ENCODE data around the gene LMF1. TPM values are rescaled to one million over a fixed set of nuclear protein-coding genes. Genes with fewer than 3 reads are reported as not detected.

LMF1 gene
- total and polyA plus RNA-seq, 2 of the 13 experiments (the other 11 are each of a cell fraction or from before 2014, with no cell fraction given): 6.8 to 8.5 TPM

- FAIRE-seq: no peak
- CTCF ChIA-PET (ENCODE audit: low intra/inter-chr PET ratio, low total read pairs): no interaction called here
- H3K9ac ChIP-seq (ENCODE audit: insufficient read depth, low read depth, low read length): no peak overlapping the region
- H3K27me3 ChIP-seq (ENCODE audit: control insufficient read depth in 1 of 2, insufficient read depth in 2 of 2, low read length in 2 of 2): peaks cover 19 to 86% of the 10 kb centered on the region in 2 experiments
- no peak overlapping the region for H3K4me2 ChIP-seq (ENCODE audit: low read depth, low read length)
- intact Hi-C loops (cut with micrococcal nuclease; ENCODE audit: unreplicated experiment): no loop called here
- no peaks in the 10 kb centered on the region for H3K4me1 ChIP-seq (ENCODE audit: insufficient read depth, low read length)
- ATAC-seq: no peak
- no peak overlapping the region for H3K4me3 ChIP-seq (replicated peaks in 1 of 3; ENCODE audit: insufficient read depth in 1 of 3, low read depth in 2 of 3, low read length in 3 of 3)
- H2AFZ ChIP-seq (ENCODE audit: low read length): no peak overlapping the region
- DNase-seq (ENCODE audit: low spot score): no peak
- in situ Hi-C loops (cut with HindIII; ENCODE audit: extremely low pct_ligation_motif_present, low pct_unique_long_range_greater_than_20kb): no loop called here
- POLR2A ChIA-PET: interaction anchor here (3.6 kb wide), 1 partner anchor 11 kb away, joined by 38 read pairs; the partner anchor contains the start of gene LMF1
- H4K20me1 ChIP-seq (ENCODE audit: insufficient read depth, low read length): no peaks in the 10 kb centered on the region
- no peaks in the 10 kb centered on the region for H3K9me3 ChIP-seq (ENCODE audit: low read length)
- 32% methylated on average over 33 of the region's 59 CpGs for WGBS (ENCODE audit: low lambda C conversion rate)
- no peaks in the 10 kb centered on the region for H3K79me2 ChIP-seq (ENCODE audit: insufficient read depth, low read length)
- no peaks in the 10 kb centered on the region for H3K36me3 ChIP-seq (replicated peaks in 1 of 2; ENCODE audit: control insufficient read depth in 1 of 2, insufficient read depth in 2 of 2, low read length in 2 of 2)
- H3K27ac ChIP-seq (ENCODE audit: extremely low read length, insufficient read depth, low read length): no peak overlapping the region
- no TSS peak for BruUV-seq (replicated peaks)
- TF ChIP-seq MTF2 (CRISPR knock-in tag; IDR thresholded peaks at IDR 0.05; ENCODE audit: borderline replicate concordance): peak; percentile 28; the same call in 1 of the 2 replicates
- TF ChIP-seq ZNF367 (CRISPR knock-in tag; IDR thresholded peaks at IDR 0.05; ENCODE audit: borderline replicate concordance): no peak
- TF ChIP-seq, protein P1, sequence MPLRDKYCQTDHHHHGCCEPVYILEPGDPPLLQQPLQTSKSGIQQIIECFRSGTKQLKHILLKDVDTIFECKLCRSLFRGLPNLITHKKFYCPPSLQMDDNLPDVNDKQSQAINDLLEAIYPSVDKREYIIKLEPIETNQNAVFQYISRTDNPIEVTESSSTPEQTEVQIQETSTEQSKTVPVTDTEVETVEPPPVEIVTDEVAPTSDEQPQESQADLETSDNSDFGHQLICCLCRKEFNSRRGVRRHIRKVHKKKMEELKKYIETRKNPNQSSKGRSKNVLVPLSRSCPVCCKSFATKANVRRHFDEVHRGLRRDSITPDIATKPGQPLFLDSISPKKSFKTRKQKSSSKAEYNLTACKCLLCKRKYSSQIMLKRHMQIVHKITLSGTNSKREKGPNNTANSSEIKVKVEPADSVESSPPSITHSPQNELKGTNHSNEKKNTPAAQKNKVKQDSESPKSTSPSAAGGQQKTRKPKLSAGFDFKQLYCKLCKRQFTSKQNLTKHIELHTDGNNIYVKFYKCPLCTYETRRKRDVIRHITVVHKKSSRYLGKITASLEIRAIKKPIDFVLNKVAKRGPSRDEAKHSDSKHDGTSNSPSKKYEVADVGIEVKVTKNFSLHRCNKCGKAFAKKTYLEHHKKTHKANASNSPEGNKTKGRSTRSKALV (CRISPR knock-in tag; IDR thresholded peaks at IDR 0.05): peak; percentile 81
- TF ChIP-seq ZNF670 (CRISPR knock-in tag; IDR thresholded peaks at IDR 0.05; ENCODE audit: borderline replicate concordance): no peak
- TF ChIP-seq CCAR2 (optimal IDR thresholded peaks at IDR 0.05; ENCODE audit: low read depth, low read length): no peak
- TF ChIP-seq MZF1 (CRISPR knock-in tag; IDR thresholded peaks at IDR 0.05; ENCODE audit: borderline replicate concordance): no peak
- no peak for TF ChIP-seq NFRKB (IDR thresholded peaks at IDR 0.05)
- TF ChIP-seq EZH2 (conservative IDR thresholded peaks at IDR 0.05; ENCODE audit: low read depth, low read length): peak; percentile 71
- no peak for TF ChIP-seq ESRRA (CRISPR knock-in tag; IDR thresholded peaks at IDR 0.05; ENCODE audit: low read depth)
- TF ChIP-seq HMG20B (CRISPR knock-in tag; conservative IDR thresholded peaks at IDR 0.05): no peak
Measured at GRCh38 chr16:983044-984030, 12.6 kb upstream of the LMF1 start.

All from HepG2 (cell line).